Stomach (tissue), 4 donors: ENCODE data around the gene BNC2.

Source experiments
- EP300 ChIP-seq: sonication (generic); formaldehyde crosslinking; IDR thresholded peaks from one replicate; pipeline ENCODE4 v1.6.1; 2017; ENCODE audit warnings: antibody characterized with exemption
- TF ChIP-seq, protein P1 (sequence below), 7 experiments: fragments of 450-650 bp in 4 of 7; fragments of 200-600 bp in 3 of 7; sonication (generic) in 3 of 7; IDR thresholded peaks; one replicate each; pipeline ENCODE4 v1.5.1; 2016 to 2019; ENCODE audit warnings: antibody characterized with exemption in 7 of 7, control low read depth in 2 of 7, mild to moderate bottlenecking in 1 of 7

DNA sequence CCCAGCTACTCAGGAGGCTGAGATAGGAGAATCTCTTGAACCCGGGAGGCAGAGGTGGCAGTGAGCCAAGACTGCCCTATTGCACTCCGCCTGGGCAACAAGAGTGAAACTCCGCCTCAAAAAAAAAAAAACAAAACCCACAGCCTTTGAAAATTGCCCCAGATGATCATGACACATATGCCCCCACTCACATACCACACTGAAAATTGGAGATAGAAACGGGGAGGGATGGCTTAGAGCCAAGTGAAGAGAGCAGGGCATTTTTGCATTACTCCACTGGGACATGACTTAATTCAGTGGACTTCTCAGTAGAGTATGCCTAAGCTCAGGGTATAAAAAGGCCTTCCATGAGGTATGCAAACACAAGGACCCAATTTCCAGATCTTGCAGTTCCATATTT is 309.3 kb downstream of the BNC2 start:
- no peak for TF ChIP-seq EP300
- TF ChIP-seq, protein P1, sequence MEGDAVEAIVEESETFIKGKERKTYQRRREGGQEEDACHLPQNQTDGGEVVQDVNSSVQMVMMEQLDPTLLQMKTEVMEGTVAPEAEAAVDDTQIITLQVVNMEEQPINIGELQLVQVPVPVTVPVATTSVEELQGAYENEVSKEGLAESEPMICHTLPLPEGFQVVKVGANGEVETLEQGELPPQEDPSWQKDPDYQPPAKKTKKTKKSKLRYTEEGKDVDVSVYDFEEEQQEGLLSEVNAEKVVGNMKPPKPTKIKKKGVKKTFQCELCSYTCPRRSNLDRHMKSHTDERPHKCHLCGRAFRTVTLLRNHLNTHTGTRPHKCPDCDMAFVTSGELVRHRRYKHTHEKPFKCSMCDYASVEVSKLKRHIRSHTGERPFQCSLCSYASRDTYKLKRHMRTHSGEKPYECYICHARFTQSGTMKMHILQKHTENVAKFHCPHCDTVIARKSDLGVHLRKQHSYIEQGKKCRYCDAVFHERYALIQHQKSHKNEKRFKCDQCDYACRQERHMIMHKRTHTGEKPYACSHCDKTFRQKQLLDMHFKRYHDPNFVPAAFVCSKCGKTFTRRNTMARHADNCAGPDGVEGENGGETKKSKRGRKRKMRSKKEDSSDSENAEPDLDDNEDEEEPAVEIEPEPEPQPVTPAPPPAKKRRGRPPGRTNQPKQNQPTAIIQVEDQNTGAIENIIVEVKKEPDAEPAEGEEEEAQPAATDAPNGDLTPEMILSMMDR (IDR thresholded peaks at IDR 0.05): no peak
